COLO668 (cell line): ENCODE measurements around the gene DPP6.
"Not testable (repeated sequence)": the region's sequence is repeated elsewhere in the genome, so short reads cannot be mapped to it uniquely, and the experiment has no call there.

ENCODE experiments used
- DNase-seq: peaks from one replicate; lab custom pipeline; 2025; ENCODE audit not compliant: unreplicated experiment; lab: John Stamatoyannopoulos, UW

Gene DPP6

DNA sequence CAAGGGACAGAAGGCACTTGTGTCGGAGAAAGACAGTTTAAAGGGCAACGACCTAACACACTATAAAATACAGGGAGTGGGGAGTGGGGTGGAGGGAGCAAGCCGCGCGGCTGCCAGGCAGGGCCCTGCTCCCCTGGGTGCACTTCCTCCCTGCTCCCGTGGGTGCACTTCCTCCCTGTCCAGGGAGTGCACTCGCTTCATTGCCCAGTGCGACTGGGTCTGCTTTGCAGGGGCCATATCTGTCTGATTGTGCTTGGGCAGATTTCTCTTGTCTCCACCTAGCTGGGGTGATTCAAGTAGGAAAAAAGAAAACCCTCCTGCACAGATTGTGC, 94.5 kb downstream of the DPP6 start:
- DNase-seq = not testable (repeated sequence)

DNA sequence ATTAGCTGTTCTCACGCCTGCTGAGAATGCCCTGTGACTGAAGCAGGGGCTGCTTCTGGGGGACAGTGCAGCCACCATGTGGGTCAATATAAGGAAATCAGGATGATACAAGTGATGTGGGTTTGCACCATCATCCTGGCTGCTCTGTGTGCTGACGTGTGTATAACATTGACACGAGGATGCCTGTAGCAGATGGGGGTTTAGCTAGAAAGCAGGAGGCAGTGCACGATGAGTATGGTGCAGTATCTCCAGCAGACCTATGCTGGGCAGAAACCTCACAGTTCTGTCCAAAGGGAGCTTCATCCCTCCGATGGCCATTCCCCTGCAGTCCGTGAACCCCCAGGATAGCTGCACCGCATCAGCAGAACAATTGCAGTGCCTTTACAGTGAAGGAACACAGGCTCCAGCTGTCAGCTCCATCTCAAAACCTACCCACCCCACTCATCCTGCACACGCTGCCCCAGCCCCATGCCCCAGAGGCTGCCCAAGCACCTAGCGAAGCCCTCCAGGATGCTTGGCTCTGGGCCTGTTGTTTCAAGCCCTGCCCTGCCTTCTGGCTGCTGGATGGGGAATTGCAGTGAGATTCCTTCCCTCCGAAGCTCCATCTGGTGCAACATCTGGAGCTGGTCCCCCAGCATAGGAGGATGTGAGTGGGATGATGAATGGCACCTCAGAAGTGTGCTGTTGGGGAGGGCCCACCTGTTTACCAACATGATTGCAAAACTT, 96.8 kb downstream of the DPP6 start:
- DNase-seq = not testable (repeated sequence)

DNA sequence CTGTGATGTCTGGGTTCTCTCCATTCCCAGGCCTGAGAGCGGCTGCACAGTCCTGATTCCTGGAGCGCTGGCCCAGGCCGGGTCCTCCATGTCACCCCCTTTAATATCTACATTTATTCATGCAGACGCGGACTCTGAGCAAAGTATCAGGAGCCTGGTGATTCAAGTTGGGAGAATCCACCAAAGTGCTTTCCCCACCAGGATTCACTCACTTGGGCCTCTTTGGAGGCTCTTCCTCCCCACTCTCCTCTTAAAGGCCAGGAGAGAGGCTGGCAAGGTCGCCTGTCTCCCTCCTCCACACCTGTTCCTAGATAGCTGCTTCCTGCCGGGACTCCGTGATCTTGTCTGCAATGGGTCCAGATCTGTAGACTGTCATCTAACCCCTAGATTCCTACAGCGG, 98.5 kb downstream of the DPP6 start:
- not testable (repeated sequence) for DNase-seq

DNA sequence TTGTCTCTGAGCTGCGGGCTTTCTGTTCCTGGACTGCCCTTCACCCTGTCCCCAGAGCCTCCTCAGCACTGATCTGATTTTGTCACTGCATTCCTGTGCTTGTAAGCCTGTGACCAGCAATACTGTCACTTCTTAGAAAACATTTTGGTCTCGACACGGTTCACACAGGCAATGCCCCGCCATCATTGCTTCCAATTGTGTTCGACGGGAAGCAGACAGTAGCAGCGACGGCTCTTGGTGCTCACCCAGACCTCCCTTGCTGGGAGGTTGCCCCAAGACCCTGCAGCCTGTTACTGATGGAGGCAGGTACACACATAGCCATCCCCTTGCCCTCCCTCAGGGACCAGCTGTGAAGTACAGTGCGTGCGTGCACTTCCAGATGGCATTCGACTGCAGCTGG, 99.1 kb downstream of the DPP6 start:
- DNase-seq = not testable (repeated sequence)

DNA sequence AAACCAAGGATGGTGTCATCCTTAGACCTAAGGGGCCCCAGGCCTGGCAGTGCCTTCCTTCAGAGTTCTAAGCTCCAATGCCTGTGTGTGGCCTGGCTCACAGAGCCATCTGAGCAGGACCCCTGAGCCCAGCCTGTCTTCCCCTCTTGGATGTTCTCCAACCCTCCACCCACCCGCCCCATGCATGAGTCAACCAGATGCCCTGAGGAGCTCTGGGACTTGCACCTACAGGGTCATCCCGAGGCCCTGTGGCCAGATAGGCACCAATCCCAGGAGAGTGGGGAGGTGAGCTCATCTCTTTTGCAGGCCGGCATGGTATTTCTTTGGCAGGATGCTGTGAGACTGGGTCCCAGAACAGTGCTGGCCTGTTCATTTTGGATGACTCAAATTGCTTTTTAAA, 103.7 kb downstream of the DPP6 start:
- not testable (repeated sequence) for DNase-seq

DNA sequence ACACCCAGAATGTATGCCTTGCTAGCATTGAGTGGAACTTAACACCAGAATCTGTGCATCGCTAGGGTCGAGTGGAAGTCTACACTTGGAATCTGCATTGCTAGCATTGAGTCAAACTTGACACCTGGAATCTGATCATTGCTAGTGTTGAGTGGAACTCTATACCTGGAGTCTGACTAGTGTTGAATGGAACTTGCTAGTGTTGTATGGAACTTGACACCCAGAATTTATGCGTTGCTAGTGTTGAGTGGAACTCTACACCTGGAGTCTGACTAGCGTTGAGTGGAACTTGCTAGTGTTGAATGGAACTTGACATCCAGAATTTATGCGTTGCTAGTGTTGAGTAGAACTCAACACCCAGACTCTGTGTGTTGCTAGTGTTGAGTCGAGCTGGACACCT, 110.7 kb downstream of the DPP6 start:
- DNase-seq = not testable (repeated sequence)

DNA sequence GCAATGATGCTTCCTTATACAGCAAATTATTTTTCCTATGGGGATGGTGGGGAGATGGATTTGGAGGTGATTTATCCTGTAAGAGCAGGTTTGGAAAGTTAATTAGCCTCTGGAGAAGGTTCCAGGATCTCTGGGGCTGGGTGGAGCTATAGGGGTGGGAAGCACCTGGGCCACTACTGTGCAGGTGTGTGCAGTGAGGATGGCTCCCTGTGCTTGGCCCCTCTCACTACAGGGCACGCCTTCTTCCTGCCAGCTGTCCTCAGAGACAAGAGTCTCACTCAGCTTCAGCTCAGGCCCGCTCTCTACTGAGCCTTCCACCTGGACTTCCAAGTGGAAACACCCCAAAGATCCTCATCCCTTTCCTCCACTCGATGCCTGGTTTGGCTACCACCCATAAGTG, 111.4 kb downstream of the DPP6 start:
- DNase-seq = not testable (repeated sequence)

DNA sequence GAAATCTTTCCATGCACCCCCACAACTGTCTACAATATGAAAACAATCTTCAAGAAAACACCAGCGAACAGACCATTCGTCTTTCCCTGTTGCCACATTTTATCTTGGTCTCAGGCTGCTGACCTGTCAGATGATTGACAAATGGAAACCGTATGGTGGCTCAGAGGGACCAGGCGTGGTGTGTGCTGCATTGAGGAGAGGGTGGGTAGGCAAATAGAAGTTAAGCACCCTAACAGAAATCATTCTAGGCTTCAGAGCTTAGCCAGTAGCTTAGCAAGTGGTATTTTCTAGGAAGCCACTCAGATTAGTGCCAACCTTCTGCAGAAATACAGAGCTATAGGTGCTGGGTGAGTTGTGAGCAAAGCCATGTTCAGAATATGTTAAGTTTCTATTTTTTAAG, 114.9 kb downstream of the DPP6 start:
- DNase-seq = no peak

DNA sequence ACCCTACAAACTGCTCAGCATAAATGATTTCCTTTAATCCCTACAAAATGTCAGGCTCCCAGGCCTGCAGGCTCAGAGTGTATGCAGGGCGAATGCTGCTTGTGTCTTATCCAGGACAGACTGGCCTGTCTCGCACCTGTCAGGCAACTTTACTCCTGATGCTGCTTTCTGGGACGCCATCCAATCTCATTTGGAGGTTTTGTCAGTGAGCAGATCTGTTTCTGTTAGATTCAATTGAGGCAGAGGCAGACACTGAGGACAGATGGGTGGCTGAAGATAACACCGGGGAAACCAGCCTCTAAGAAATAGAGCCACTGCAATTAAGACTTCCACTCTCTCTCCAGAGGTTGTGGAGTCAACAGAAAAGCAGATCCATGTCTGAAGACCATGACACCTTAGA, 115.6 kb downstream of the DPP6 start:
- DNase-seq = no peak

DNA sequence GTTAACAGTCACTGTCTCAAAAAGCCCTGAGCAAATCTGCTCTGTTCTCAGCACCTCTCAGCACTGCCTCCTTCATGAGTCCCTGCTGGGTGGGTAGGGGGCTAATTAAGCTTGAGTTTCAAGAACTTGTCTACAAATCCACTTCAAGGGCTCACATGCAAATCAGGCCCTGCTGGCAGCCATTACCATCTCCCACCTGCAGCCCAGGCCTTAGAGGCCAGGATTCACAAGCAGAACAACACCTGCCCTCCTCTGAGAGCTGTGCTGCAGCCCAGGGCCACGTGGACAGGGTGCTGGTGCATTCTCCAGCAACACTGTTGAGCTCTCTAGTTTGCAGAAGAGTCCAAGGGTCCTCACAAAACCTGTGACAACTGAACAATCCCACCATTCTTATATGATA, 119.2 kb downstream of the DPP6 start:
- no peak for DNase-seq

DNA sequence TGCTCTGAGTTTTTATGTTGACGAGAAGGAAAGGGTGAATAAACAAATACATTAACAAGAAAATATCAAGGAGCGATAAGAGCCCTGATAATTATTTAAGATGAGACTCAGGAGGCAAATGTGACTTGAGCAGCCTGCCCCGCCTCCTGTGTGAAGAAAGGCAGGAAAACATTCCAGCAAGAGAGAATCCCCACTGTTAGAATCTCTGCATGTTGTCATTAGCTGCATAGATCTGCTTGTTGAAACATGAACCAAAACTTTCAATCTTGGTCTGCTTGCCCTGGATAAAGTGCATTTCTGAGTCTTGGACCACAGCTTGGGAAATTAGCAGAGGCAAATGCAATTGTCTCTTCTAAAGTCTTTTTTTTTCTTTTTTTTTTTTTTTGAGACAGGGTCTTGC, 120.0 kb downstream of the DPP6 start:
- no peak for DNase-seq

DNA sequence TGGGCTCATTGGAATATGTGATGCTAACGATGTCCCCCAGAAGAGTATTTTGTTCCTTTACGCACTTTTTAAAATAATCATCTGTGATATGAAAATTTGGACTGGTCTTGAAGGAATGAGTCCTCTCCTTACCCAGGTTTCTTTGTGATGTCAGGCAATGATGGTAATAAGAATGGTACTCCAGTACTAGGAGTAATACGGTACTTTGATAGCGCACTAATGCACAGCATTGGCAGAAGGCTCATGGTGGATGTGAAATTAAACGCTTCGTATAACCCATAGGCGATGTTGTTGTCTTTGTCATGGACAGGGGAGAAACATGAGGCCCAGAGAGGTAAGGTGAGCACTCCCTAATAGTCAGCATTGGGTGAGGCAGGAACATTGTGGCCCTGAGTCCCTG, 125.4 kb downstream of the DPP6 start:
- DNase-seq = no peak

DNA sequence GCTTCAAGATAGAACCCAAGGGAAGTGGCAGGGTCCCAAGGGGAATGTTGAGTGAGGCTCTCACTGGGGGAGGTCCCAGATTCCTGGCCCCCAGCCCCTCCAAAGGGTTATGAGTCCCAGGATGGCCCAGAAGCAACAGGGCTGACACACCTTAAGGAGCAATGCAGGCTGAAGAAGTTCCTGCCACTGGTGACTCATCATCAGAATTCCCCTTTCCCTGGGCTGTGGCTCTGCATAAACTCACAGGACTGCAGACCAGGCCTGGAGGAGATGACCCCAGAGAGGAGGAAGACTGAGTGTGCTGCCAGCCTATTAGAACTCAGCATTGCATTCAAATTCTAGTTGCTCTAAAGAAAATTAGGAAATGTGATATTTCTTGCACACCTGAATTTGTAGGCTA, 126.7 kb downstream of the DPP6 start:
- no peak for DNase-seq

DNA sequence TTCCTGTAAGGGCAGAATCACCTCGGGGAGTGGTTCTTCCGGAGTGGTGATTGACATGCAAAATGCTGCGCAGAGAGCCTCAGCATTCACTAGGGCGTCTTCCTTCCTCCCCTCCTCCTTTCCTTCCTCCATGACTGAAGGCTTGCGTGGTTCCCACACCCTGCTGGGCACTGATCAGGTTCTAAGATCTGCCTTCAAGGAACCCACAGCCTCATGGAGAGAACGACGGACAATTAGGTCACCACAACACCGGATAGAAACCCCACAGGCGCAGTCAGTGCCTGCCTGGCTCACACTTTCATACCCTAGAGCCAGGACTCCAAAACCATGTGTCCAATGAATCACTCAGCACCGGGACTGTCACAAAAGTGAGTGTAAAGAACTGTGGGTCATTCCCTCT, 131.3 kb downstream of the DPP6 start:
- no peak for DNase-seq

DNA sequence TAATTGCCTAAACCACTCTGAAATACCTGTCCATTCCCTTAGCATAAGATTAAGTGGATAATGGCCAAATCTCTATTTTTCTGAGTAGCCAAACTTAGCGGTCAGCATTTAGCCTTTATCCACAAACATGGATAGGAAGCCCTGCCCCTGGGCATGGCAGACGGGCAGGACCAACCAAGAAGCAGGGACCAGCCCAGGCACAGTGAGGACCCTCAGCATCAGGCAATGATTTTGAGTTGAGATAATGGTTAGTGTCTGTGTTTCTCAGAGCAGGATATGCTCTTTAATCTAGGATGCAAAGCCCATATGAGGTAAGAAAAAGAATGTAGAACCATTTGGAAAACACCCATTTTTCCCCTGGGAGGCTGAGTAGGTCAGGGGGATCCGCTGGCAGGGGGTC, 131.7 kb downstream of the DPP6 start:
- no peak for DNase-seq

DNA sequence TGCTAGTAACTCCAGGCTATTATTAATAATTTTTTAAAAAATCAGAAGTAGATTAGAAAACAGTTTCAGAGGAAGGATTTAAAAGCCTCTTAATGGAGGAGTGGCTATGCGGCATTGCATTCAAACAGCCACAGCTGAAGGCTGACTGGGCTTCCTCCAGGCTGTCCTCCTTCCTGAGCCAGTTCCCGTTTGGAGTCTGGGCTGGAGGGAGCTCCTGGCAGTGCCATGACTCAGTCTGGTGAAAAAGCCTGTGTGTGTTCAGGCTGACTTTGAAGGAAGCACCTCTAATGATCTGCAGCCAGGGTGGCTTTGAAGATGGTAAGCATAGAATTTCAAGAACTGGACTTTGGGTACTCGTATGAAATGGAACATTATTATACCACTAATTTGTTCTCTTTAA, 134.6 kb downstream of the DPP6 start:
- DNase-seq = no peak

DNA sequence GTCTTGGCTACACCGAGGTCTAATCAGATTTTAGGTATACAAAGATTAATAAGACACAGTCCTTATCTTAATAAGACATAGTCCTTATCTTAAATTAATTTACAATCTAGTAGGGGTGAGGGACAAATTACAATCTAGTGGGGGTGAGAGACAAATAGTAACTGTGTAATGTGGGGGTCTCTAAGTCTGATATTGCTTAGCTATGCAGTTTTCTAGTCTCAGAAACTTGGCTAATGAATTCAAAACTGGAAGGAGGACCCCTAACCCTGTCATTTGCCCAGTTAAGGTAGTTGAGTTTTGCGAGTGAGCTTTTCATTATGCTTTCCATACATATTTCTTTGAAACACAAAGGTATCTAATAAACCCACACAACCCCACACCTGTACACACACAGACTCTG, 136.1 kb downstream of the DPP6 start:
- no peak for DNase-seq

DNA sequence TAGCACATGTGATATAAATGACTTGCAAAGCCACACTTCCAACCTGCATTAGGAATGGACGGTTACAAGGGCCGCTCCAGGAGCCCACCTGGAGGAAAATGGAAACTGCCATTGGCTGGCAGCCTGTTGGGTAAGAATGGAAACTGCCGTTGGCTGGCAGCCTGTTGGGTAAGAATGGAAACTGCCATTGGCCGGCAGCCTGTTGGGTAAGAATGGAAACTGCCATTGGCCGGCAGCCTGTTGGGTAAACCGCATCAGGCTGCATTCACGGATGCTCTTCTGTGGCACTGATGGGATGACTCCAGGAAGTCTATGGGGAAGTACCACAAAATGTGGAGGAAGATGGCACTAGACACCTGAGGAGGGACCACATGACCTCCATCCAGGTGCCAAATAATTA, 143.1 kb downstream of the DPP6 start:
- DNase-seq = no peak

DNA sequence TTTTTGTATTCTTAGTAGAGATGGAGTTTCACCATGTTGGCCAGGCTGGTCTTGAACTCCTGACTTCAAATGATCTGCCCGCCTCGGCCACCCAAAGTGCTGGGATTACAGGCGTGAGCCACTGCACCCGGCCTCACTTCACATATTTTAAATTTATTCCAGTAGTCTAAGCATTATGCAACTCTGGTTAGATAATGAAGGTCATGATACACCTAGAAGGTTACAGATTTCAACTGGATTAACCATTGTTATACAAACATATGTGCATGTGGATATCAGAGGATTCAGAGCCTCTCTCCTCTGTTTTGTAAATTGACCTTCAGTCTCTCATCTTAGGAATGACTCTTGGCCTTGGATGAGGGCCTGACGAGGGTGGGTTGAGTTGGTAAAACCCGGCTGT, 146.3 kb downstream of the DPP6 start:
- no peak for DNase-seq

DNA sequence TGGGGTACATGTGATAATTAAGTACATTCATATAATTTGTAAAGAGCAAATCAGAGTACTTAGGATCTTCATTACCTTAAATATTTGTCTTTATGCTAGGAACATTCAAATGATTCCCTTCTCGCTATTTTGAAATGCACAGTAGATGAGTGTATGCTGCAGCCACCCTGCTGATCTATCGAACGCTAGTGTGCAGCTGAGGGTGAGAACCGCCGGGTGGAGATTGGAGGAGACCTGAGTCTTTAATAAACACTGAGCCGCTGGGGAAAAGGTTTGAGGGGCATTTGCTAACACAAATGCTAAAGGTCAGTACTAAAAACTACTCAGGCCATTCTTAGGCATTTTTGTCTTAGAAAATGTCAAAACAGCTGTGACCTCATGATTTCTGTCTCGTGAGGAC, 148.0 kb downstream of the DPP6 start:
- no peak for DNase-seq

DNA sequence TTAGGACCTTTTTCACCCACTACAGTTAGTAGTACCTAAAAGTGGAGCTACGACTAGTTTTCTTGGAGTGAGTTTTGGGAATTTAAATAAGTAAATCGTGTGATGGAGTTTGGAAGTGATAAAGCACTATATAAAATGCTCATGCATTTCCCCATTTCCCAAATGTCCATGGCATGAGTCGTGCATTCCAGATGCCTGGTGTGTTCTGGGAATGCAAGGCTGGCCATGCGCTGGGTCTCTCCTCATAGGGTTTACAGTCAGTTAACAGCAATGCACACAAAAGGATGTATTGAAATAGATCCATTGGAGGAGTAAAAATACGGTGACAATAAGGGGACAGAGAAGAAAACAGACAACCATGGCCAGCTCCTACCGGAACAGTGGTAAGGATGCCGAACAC, 149.8 kb downstream of the DPP6 start:
- DNase-seq = no peak

DNA sequence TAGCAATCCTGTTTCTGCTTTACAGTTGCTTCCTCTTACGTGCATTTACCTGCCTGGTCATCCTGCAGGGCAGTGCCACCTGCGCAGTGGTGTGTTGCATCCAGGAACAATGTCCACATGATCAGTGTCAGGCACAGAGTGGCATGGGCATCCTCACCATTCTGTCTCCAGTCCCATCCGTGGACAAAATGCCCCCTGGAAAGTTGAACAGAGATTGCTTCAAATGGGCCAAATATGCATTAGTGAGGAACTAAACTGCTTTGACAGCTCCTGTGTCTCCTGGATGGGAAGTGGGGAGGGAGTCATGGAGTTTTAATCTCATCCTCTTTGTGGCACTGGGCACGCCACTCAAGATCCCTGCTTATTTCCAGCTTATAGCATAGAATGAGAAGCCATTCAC, 151.8 kb downstream of the DPP6 start:
- DNase-seq = no peak

DNA sequence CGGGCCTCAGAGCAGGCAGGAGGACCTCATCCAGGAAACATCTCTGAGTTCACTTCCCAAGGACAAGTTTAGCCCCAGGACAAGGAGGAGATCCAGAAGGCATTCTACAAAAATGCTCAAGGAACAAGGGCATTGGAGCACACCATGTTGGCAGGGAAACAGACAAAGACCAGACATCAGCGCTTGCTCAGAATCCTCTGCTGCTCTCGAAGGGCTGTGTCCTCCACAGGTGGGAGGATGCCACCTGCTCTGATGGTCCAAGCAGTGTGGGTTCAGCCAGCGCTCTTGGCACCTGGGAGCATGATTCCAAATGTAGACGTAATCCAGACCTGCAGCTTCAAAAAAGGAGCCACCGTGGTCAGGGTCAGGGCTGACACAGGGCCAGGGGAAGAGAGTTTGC, 160.7 kb downstream of the DPP6 start:
- no peak for DNase-seq
